OCI-LY1 (cell line): Measurements from ENCODE around the gene CRBN.
A peak's percentile ranks its signal among the peaks of the same experiment; 100 is the strongest.

Experiments used
- H2AFZ ChIP-seq: fragments of 200-600 bp; sonication (generic), shearing (Covaris generic); 2 replicates; pipeline ENCODE4 v1.6.0; 2014; ENCODE audit warnings: antibody characterized with exemption, mild to moderate bottlenecking, low read length
- H3F3A ChIP-seq: fragments of 200-600 bp; sonication (generic), shearing (Covaris generic); 2 replicates; pipeline ENCODE4 v1.6.0; 2014; ENCODE audit warnings: mild to moderate bottlenecking, antibody characterized with exemption, low read length, moderate library complexity; ENCODE audit not compliant: insufficient read depth
- H3K27ac ChIP-seq: fragments of 200-600 bp; sonication (generic); 2 replicates; pipeline ENCODE4 v1.5.1; 2014; ENCODE audit warnings: low read length, mixed run types, mild to moderate bottlenecking, low read depth; ENCODE audit not compliant: poor library complexity, severe bottlenecking
- H3K27me3 ChIP-seq: fragments of 200-600 bp; sonication (generic); 2 replicates; pipeline ENCODE4 v1.6.0; 2014; ENCODE audit warnings: antibody characterized with exemption, mild to moderate bottlenecking, low read length, moderate library complexity; ENCODE audit not compliant: insufficient read depth
- H3K36me3 ChIP-seq: fragments of 200-600 bp; sonication (generic); 2 replicates; pipeline ENCODE4 v1.6.1; 2014; ENCODE audit warnings: mild to moderate bottlenecking, antibody characterized with exemption, low read length, moderate library complexity, mixed read lengths; ENCODE audit not compliant: insufficient read depth
- H3K4me1 ChIP-seq: fragments of 200-600 bp; sonication (generic); 2 replicates; pipeline ENCODE4 v1.5.1; 2014; ENCODE audit warnings: mild to moderate bottlenecking, low read length, moderate library complexity; ENCODE audit not compliant: insufficient read depth, severe bottlenecking
- H3K4me2 ChIP-seq: fragments of 200-600 bp; sonication (generic), shearing (Covaris generic); 2 replicates; pipeline ENCODE4 v1.6.1; 2014; ENCODE audit warnings: low read length
- H3K4me3 ChIP-seq: fragments of 200-600 bp; sonication (generic); 2 replicates; pipeline ENCODE4 v1.5.1; 2014; ENCODE audit warnings: low read length, low read depth, mild to moderate bottlenecking, mixed read lengths; ENCODE audit not compliant: poor library complexity, severe bottlenecking
- H3K79me2 ChIP-seq: fragments of 200-600 bp; shearing (Covaris generic); 2 replicates; pipeline ENCODE4 v1.6.1; 2016; ENCODE audit warnings: mixed run types, low read length, mixed read lengths; ENCODE audit not compliant: insufficient read depth
- H3K9ac ChIP-seq: fragments of 200-600 bp; sonication (generic), shearing (Covaris generic); 2 replicates; pipeline ENCODE4 v1.6.1; 2014; ENCODE audit warnings: mild to moderate bottlenecking, low read length, mixed read lengths
- H3K9me2 ChIP-seq: fragments of 200-600 bp; sonication (generic), shearing (Covaris generic); 2 replicates; pipeline ENCODE4 v1.6.1; 2014; ENCODE audit warnings: low read depth, mild to moderate bottlenecking, low read length, mixed read lengths
- H3K9me3 ChIP-seq: fragments of 200-600 bp; shearing (Covaris generic); 2 replicates; pipeline ENCODE4 v1.6.1; 2014; ENCODE audit warnings: low read length, mixed read lengths
- H4K20me1 ChIP-seq: fragments of 200-600 bp; sonication (generic), shearing (Covaris generic); 2 replicates; pipeline ENCODE4 v1.6.0; 2016; ENCODE audit warnings: mild to moderate bottlenecking, low read length; ENCODE audit not compliant: insufficient read depth
- EZH2 ChIP-seq: fragments of 200-600 bp; sonication (generic), shearing (Covaris generic); IDR thresholded peaks from 2 replicates; pipeline ENCODE4 v1.8.0; 2017; ENCODE audit warnings: borderline replicate concordance, mixed run types, mild to moderate bottlenecking, antibody characterized with exemption, low read length, moderate library complexity, mixed read lengths
- TF ChIP-seq, protein P1 (sequence below): fragments of 200-600 bp; sonication (generic), shearing (Covaris generic); IDR thresholded peaks from 2 replicates; pipeline ENCODE4 v1.5.1; 2017; ENCODE audit warnings: mild to moderate bottlenecking, antibody characterized with exemption, low read length, moderate library complexity, mixed read lengths

Gene CRBN

DNA sequence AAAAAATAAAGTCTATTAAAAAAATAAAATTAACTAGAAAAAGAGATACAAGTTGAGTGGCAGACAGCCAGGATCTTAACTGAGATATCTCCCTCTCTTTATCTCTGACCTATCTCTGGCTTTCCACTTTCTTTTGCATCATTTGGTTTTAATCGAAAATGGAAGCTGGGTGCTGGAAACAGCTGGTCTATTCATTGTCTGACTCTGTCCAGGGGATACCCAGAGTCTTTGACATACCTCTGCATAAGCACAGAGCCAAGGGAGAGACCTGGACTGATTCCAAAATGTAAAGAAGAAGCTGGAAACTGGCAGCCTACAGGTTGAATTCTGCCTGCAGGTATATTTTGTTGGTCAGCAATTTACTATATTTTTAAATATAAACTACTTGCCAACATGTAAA, 29.6 kb upstream of the CRBN start:
- H3K79me2 ChIP-seq: no peaks in the 10 kb centered on the region
- H3K4me2 ChIP-seq: no peak overlapping the region
- no peaks in the 10 kb centered on the region for H3K9me2 ChIP-seq
- no peak overlapping the region for H3K9ac ChIP-seq
- H3F3A ChIP-seq: no peaks in the 10 kb centered on the region
- H3K4me3 ChIP-seq: no peak overlapping the region
- no peaks in the 10 kb centered on the region for H3K27me3 ChIP-seq
- no peak overlapping the region for H2AFZ ChIP-seq
- no peak overlapping the region for H3K27ac ChIP-seq
- H4K20me1 ChIP-seq: no peaks in the 10 kb centered on the region
- H3K36me3 ChIP-seq: no peaks in the 10 kb centered on the region
- no peak for TF ChIP-seq EZH2
- TF ChIP-seq, protein P1, sequence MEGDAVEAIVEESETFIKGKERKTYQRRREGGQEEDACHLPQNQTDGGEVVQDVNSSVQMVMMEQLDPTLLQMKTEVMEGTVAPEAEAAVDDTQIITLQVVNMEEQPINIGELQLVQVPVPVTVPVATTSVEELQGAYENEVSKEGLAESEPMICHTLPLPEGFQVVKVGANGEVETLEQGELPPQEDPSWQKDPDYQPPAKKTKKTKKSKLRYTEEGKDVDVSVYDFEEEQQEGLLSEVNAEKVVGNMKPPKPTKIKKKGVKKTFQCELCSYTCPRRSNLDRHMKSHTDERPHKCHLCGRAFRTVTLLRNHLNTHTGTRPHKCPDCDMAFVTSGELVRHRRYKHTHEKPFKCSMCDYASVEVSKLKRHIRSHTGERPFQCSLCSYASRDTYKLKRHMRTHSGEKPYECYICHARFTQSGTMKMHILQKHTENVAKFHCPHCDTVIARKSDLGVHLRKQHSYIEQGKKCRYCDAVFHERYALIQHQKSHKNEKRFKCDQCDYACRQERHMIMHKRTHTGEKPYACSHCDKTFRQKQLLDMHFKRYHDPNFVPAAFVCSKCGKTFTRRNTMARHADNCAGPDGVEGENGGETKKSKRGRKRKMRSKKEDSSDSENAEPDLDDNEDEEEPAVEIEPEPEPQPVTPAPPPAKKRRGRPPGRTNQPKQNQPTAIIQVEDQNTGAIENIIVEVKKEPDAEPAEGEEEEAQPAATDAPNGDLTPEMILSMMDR: no peak
- H3K9me3 ChIP-seq: no peaks in the 10 kb centered on the region
- H3K4me1 ChIP-seq: no peaks in the 10 kb centered on the region

DNA sequence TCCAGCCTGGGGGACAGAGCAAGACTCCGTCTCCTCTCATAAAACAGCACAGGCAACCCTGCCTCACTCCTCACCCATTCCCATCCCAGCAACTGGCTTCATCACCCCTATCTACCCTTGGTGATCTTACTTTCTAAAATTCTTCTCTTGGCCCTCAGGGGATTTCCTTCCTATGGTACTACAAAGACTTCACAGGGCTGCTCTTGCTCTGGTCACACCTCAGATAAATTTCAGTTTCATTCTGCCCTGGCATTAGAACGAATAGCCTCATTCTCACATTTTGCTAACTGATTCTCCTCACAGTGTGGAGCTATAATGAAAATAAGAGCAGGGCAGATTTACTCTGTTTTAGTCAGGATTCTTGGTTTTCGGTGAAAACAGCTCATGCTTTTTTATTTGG, 22.1 kb upstream of the CRBN start:
- no peaks in the 10 kb centered on the region for H3K36me3 ChIP-seq
- no peak for TF ChIP-seq EZH2
- TF ChIP-seq, protein P1: no peak
- no peak overlapping the region for H3K4me3 ChIP-seq
- H3K9me3 ChIP-seq: no peaks in the 10 kb centered on the region
- H3F3A ChIP-seq: no peaks in the 10 kb centered on the region
- H3K4me2 ChIP-seq: no peak overlapping the region
- H3K4me1 ChIP-seq: no peaks in the 10 kb centered on the region
- no peaks in the 10 kb centered on the region for H3K9me2 ChIP-seq
- no peak overlapping the region for H2AFZ ChIP-seq
- no peak overlapping the region for H3K27ac ChIP-seq
- H3K27me3 ChIP-seq: no peaks in the 10 kb centered on the region
- H4K20me1 ChIP-seq: no peaks in the 10 kb centered on the region
- no peaks in the 10 kb centered on the region for H3K79me2 ChIP-seq
- no peak overlapping the region for H3K9ac ChIP-seq

DNA sequence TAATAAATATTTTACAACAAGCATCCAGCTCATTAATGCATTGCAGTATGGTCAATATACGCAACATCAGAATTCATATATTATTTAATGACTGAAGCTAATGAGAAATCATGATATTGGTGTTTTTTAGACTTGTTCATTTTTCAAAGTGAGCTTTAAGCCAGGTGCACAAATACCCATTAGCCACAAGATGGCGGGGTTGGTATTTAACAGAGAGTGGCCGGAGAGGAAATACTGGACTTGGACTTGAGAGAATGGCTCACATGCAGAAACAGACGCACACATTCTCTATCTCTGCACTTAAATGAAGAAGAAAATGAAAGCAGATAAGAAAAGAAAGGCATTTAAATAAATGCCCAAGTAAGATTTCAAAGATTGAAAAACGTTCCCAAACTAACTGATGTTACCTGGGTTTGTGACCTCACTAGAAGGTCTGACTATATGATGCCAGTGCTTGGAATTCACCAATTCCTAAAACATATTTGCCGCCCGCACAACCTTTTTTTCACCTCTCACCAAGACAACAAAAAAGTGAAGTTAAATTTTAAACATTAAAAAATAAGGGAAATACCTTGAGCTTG, 21.2 kb upstream of the CRBN start:
- Histone ChIP-seq H3K27me3 (no peaks in the 10 kb centered on the region), H4K20me1 (no peaks in the 10 kb centered on the region), H3K9ac (no peak overlapping the region), H3F3A (no peaks in the 10 kb centered on the region), H3K4me2 (no peak overlapping the region), H3K9me3 (no peaks in the 10 kb centered on the region), H3K4me3 (no peak overlapping the region), H3K27ac (no peak overlapping the region), H3K36me3 (no peaks in the 10 kb centered on the region), H3K4me1 (no peaks in the 10 kb centered on the region), H3K9me2 (no peaks in the 10 kb centered on the region), H3K79me2 (no peaks in the 10 kb centered on the region), H2AFZ (no peak overlapping the region)
- TF ChIP-seq EZH2: no peak
- TF ChIP-seq, protein P1: peak; percentile 87
